ENCODE measurements around the gene TAAR8. TPM values are rescaled to one million over a fixed set of nuclear protein-coding genes. Genes with fewer than 3 reads are reported as not detected.

Gene TAAR8
- total and polyA plus RNA-seq, 2 of the 13 experiments (the other 11 are each of a cell fraction or from before 2014, with no cell fraction given) = 0.07 TPM; not detected in 1

- TF ChIP-seq, protein P1, sequence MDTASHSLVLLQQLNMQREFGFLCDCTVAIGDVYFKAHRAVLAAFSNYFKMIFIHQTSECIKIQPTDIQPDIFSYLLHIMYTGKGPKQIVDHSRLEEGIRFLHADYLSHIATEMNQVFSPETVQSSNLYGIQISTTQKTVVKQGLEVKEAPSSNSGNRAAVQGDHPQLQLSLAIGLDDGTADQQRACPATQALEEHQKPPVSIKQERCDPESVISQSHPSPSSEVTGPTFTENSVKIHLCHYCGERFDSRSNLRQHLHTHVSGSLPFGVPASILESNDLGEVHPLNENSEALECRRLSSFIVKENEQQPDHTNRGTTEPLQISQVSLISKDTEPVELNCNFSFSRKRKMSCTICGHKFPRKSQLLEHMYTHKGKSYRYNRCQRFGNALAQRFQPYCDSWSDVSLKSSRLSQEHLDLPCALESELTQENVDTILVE (CRISPR knock-in tag; IDR thresholded peaks at IDR 0.05) = peak; percentile 69
- no peak for TF ChIP-seq ISX (CRISPR knock-in tag; conservative IDR thresholded peaks at IDR 0.05)
- peak; percentile 88; the same call in 1 of the 2 replicates for TF ChIP-seq ZNF510 (CRISPR knock-in tag; IDR thresholded peaks at IDR 0.05; ENCODE audit: low read depth)
- peak; percentile 91 for TF ChIP-seq TAF1 (CRISPR knock-in tag; IDR thresholded peaks at IDR 0.05)
- peak; percentile 77; the same call in 1 of the 2 replicates for TF ChIP-seq ZNF441 (CRISPR knock-in tag; IDR thresholded peaks at IDR 0.05; ENCODE audit: borderline replicate concordance)
- TF ChIP-seq, protein P2, sequence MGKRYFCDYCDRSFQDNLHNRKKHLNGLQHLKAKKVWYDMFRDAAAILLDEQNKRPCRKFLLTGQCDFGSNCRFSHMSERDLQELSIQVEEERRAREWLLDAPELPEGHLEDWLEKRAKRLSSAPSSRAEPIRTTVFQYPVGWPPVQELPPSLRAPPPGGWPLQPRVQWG (CRISPR knock-in tag; IDR thresholded peaks at IDR 0.05; ENCODE audit: borderline replicate concordance, low read depth) = no peak
- 0 out of 2 replicates have a peak, but pooled peaks have one; percentile 62 for TF ChIP-seq TERF1 (CRISPR knock-in tag; IDR thresholded peaks at IDR 0.05)
- peak; percentile 92; the same call in 1 of the 2 replicates for TF ChIP-seq ATF7-NPFF (CRISPR knock-in tag; IDR thresholded peaks at IDR 0.05; ENCODE audit: low read depth)
- TF ChIP-seq, protein P3, sequence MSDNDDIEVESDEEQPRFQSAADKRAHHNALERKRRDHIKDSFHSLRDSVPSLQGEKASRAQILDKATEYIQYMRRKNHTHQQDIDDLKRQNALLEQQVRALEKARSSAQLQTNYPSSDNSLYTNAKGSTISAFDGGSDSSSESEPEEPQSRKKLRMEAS (IDR thresholded peaks at IDR 0.05) = peak; percentile 75
- peak; percentile 47 for TF ChIP-seq ETV5 (CRISPR knock-in tag; IDR thresholded peaks at IDR 0.05; ENCODE audit: borderline replicate concordance)
- peak; percentile 85; the same call in 1 of the 2 replicates for TF ChIP-seq SNAI1 (CRISPR knock-in tag; IDR thresholded peaks at IDR 0.05; ENCODE audit: borderline replicate concordance)
- peak in 1 of 2 experiments; percentile 75; a peak in 2 of 4 replicates for TF ChIP-seq KLF16 (CRISPR knock-in tag; IDR thresholded peaks at IDR 0.05)
- TF ChIP-seq ZNF674 (CRISPR knock-in tag; IDR thresholded peaks at IDR 0.05; ENCODE audit: low read depth) = peak; percentile 88
- peak; percentile 87 for TF ChIP-seq SP2 (CRISPR knock-in tag; IDR thresholded peaks at IDR 0.05)
- TF ChIP-seq KDM4B (CRISPR knock-in tag; IDR thresholded peaks at IDR 0.05) = peak; percentile 19; the same call in 1 of the 2 replicates
- TF ChIP-seq ERF (CRISPR knock-in tag; IDR thresholded peaks at IDR 0.05) = peak; percentile 82
- peak; percentile 94 for TF ChIP-seq KLF6 (CRISPR knock-in tag; IDR thresholded peaks at IDR 0.05)
- peak; percentile 32; the same call in 1 of the 2 replicates for TF ChIP-seq CTCF (CRISPR knock-in tag; IDR thresholded peaks at IDR 0.05)
- peak; percentile 31 for TF ChIP-seq RARA (CRISPR knock-in tag; IDR thresholded peaks at IDR 0.05)
- no peak for TF ChIP-seq ZBTB37 (CRISPR knock-in tag; IDR thresholded peaks at IDR 0.05)
- peak; percentile 83; the same call in 1 of the 2 replicates for TF ChIP-seq RNF2 (conservative IDR thresholded peaks at IDR 0.05; ENCODE audit: low read depth)
- TF ChIP-seq TBX3 (IDR thresholded peaks at IDR 0.05; ENCODE audit: borderline replicate concordance) = no peak; the same call in 1 of the 2 replicates
- TF ChIP-seq SMYD3 (CRISPR knock-in tag; IDR thresholded peaks at IDR 0.05) = peak; percentile 86; the same call in 1 of the 2 replicates
Measured at GRCh38 chr6:132512638-132513632, 39.5 kb upstream of the TAAR8 start, which contains the start of gene STX7 (continued).

Measured in HepG2 (cell line).